GM23338 (cell line): ENCODE results near the gene CD276. TPM values are rescaled to one million over a fixed set of nuclear protein-coding genes. Genes with fewer than 3 reads are reported as not detected.

Experiments used
- ATAC-seq: fragments of 200-7000 bp; cut with Tn5 transposase; 3 replicates; pipeline ENCODE4 v1.9.1; 2020
- DNase-seq: peaks from one replicate; pipeline ENCODE4 v3.0.0-alpha.2; 2015; ENCODE audit warnings: low spot score
- H2AFZ ChIP-seq: fragments of 200-600 bp; sonication (generic); 2 replicates; pipeline ENCODE4 v1.8.0; 2016; ENCODE audit warnings: antibody characterized with exemption, mild to moderate bottlenecking, moderate library complexity
- H3F3A ChIP-seq: fragments of 200-600 bp; sonication (generic); replicated peaks from 2 replicates; pipeline ENCODE4 v1.8.0; 2017; ENCODE audit warnings: antibody characterized with exemption, mixed run types, low read depth
- H3K27ac ChIP-seq: fragments of 200-600 bp; sonication (generic); 2 replicates; pipeline ENCODE4 v1.6.1; 2016; ENCODE audit warnings: low read depth
- H3K27me3 ChIP-seq: fragments of 200-600 bp; sonication (generic); 2 replicates; pipeline ENCODE4 v1.8.0; 2016; ENCODE audit warnings: mild to moderate bottlenecking, mixed run types, moderate library complexity; ENCODE audit not compliant: insufficient read depth
- H3K36me3 ChIP-seq: fragments of 200-600 bp; sonication (generic); 2 replicates; pipeline ENCODE4 v1.8.0; 2016; ENCODE audit warnings: mild to moderate bottlenecking; ENCODE audit not compliant: insufficient read depth
- H3K4me1 ChIP-seq: fragments of 200-600 bp; sonication (generic); 2 replicates; pipeline ENCODE4 v1.8.0; 2016; ENCODE audit warnings: mild to moderate bottlenecking, moderate library complexity; ENCODE audit not compliant: insufficient read depth
- H3K4me2 ChIP-seq: fragments of 200-600 bp; sonication (generic); 2 replicates; pipeline ENCODE4 v1.7.1; 2017; ENCODE audit warnings: mixed run types
- H3K4me3 ChIP-seq: fragments of 200-600 bp; sonication (generic); 2 replicates; pipeline ENCODE4 v1.6.1; 2016; ENCODE audit warnings: mixed run types
- H3K79me2 ChIP-seq: fragments of 200-600 bp; sonication (generic); replicated peaks from 2 replicates; pipeline ENCODE4 v1.8.0; 2017; ENCODE audit warnings: mild to moderate bottlenecking; ENCODE audit not compliant: insufficient read depth
- H3K9me2 ChIP-seq: fragments of 200-600 bp; sonication (generic); 2 replicates; pipeline ENCODE4 v1.8.0; 2017; ENCODE audit not compliant: insufficient read depth
- H4K20me1 ChIP-seq: fragments of 200-600 bp; sonication (generic); replicated peaks from 2 replicates; pipeline ENCODE4 v1.8.0; 2017; ENCODE audit warnings: mild to moderate bottlenecking; ENCODE audit not compliant: insufficient read depth
- H3K27ac Mint-ChIP-seq: 2 replicates; pipeline ENCODE4 v1.8.0; 2020; ENCODE audit warnings: inconsistent platforms, mild to moderate bottlenecking, moderate library complexity, mixed read lengths
- H3K27me3 Mint-ChIP-seq: 3 replicates; pipeline ENCODE4 v1.8.0; 2022; ENCODE audit warnings: low read depth, mild to moderate bottlenecking, moderate library complexity, mixed read lengths, inconsistent platforms; ENCODE audit not compliant: insufficient read depth, poor library complexity
- H3K36me3 Mint-ChIP-seq: 3 replicates; pipeline ENCODE4 v1.8.0; 2021; ENCODE audit warnings: low read depth, mild to moderate bottlenecking, inconsistent platforms, moderate library complexity, mixed read lengths
- H3K4me1 Mint-ChIP-seq: 3 replicates; pipeline ENCODE4 v1.8.0; 2020; ENCODE audit warnings: mild to moderate bottlenecking, inconsistent platforms, mixed read lengths
- H3K4me3 Mint-ChIP-seq: 3 replicates; pipeline ENCODE4 v1.8.0; 2021; ENCODE audit warnings: moderate library complexity, mild to moderate bottlenecking, inconsistent platforms, mixed read lengths
- H3K9me3 Mint-ChIP-seq: 3 replicates; pipeline ENCODE4 v1.8.0; 2020; ENCODE audit warnings: moderate library complexity, mild to moderate bottlenecking, inconsistent platforms, mixed read lengths
- CREB1 ChIP-seq: fragments of 250-450 bp; sonication (Bioruptor Pico); IDR thresholded peaks from 2 replicates; pipeline ENCODE4 v1.5.0; 2020; ENCODE audit warnings: low read depth, mild to moderate bottlenecking, moderate library complexity
- EZH2 ChIP-seq: fragments of 200-600 bp; sonication (generic); IDR thresholded peaks from one replicate; pipeline ENCODE4 v1.8.0; 2017; ENCODE audit warnings: antibody characterized with exemption, mild to moderate bottlenecking, low read depth; ENCODE audit not compliant: unreplicated experiment
- EZH2phosphoT487 ChIP-seq: fragments of 200-600 bp; sonication (generic); IDR thresholded peaks from one replicate; pipeline ENCODE4 v1.8.1; 2018; ENCODE audit warnings: antibody characterized with exemption; ENCODE audit not compliant: unreplicated experiment
- JUNB ChIP-seq: IDR thresholded peaks from one replicate; pipeline ENCODE4 v1.6.1; 2016; ENCODE audit warnings: antibody characterized with exemption; ENCODE audit not compliant: unreplicated experiment
- NANOG ChIP-seq: IDR thresholded peaks from 2 replicates; pipeline ENCODE4 v1.6.1; 2016; ENCODE audit warnings: antibody characterized with exemption, borderline replicate concordance
- POLR2AphosphoS5 ChIP-seq: IDR thresholded peaks from 2 replicates; pipeline ENCODE4 v1.6.1; 2016; ENCODE audit warnings: antibody characterized with exemption, low read depth
- ZNF114 ChIP-seq: fragments of 250-450 bp; sonication (Bioruptor Pico); IDR thresholded peaks from 2 replicates; pipeline ENCODE4 v1.5.0; 2020; ENCODE audit warnings: mild to moderate bottlenecking, moderate library complexity
- polyA plus RNA-seq: library from polyadenylated mRNA; unstranded; fragments of >200 nt; fragmentation: Nextera tagmentation; extraction: Ambion mirVana; gene quantifications from 2 replicates; pipeline ENCODE4 v1.2.1, GENCODE V29; 2016
- total RNA-seq: library from RNA; depleted of rRNA; stranded (reverse); fragments of >200 nt; shearing (Covaris generic); gene quantifications from 2 replicates; pipeline ENCODE4 v1.2.3, GENCODE V29; 2014
- TF ChIP-seq, protein P1 (sequence below): fragments of 250-450 bp; sonication (Bioruptor Pico); IDR thresholded peaks from 2 replicates; pipeline ENCODE4 v1.5.0; 2020; ENCODE audit warnings: mild to moderate bottlenecking, moderate library complexity
- TF ChIP-seq, protein P2 (sequence below), 2 experiments: fragments of 200-600 bp in 1 of 2; sonication (generic) in 1 of 2; conservative IDR thresholded peaks; 2 replicates each; pipeline versions ENCODE4 v1.5.1 to v1.6.1; 2016 to 2017; ENCODE audit warnings: antibody characterized with exemption in 2 of 2, low read depth in 2 of 2, mild to moderate bottlenecking in 2 of 2, moderate library complexity in 1 of 2

The CD276 gene
- total and polyA plus RNA-seq, 2 experiments from 2014 or later: 60.9 to 158 TPM

DNA sequence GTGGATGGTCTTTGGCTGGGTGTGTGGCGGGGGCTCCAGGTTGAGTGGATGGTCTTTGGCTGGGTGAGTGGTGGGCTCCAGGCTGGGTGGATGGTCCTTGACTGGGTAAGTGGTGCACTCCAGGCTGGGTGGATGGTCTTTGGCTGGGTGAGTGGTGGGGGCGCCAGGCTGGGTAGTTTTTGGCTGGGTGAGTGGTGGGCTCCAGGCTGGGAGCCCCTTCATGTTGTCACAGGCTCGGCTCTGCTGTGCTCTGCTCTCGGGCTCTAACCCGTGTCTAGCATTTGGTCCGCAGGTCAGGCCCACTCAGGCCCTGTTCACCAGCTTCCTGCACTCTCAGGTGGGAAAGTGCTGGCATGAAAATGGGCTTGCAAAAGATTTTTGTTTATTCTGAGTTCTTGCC lies 25.1 kb downstream of the CD276 start (continued):
- TF ChIP-seq, protein P1, sequence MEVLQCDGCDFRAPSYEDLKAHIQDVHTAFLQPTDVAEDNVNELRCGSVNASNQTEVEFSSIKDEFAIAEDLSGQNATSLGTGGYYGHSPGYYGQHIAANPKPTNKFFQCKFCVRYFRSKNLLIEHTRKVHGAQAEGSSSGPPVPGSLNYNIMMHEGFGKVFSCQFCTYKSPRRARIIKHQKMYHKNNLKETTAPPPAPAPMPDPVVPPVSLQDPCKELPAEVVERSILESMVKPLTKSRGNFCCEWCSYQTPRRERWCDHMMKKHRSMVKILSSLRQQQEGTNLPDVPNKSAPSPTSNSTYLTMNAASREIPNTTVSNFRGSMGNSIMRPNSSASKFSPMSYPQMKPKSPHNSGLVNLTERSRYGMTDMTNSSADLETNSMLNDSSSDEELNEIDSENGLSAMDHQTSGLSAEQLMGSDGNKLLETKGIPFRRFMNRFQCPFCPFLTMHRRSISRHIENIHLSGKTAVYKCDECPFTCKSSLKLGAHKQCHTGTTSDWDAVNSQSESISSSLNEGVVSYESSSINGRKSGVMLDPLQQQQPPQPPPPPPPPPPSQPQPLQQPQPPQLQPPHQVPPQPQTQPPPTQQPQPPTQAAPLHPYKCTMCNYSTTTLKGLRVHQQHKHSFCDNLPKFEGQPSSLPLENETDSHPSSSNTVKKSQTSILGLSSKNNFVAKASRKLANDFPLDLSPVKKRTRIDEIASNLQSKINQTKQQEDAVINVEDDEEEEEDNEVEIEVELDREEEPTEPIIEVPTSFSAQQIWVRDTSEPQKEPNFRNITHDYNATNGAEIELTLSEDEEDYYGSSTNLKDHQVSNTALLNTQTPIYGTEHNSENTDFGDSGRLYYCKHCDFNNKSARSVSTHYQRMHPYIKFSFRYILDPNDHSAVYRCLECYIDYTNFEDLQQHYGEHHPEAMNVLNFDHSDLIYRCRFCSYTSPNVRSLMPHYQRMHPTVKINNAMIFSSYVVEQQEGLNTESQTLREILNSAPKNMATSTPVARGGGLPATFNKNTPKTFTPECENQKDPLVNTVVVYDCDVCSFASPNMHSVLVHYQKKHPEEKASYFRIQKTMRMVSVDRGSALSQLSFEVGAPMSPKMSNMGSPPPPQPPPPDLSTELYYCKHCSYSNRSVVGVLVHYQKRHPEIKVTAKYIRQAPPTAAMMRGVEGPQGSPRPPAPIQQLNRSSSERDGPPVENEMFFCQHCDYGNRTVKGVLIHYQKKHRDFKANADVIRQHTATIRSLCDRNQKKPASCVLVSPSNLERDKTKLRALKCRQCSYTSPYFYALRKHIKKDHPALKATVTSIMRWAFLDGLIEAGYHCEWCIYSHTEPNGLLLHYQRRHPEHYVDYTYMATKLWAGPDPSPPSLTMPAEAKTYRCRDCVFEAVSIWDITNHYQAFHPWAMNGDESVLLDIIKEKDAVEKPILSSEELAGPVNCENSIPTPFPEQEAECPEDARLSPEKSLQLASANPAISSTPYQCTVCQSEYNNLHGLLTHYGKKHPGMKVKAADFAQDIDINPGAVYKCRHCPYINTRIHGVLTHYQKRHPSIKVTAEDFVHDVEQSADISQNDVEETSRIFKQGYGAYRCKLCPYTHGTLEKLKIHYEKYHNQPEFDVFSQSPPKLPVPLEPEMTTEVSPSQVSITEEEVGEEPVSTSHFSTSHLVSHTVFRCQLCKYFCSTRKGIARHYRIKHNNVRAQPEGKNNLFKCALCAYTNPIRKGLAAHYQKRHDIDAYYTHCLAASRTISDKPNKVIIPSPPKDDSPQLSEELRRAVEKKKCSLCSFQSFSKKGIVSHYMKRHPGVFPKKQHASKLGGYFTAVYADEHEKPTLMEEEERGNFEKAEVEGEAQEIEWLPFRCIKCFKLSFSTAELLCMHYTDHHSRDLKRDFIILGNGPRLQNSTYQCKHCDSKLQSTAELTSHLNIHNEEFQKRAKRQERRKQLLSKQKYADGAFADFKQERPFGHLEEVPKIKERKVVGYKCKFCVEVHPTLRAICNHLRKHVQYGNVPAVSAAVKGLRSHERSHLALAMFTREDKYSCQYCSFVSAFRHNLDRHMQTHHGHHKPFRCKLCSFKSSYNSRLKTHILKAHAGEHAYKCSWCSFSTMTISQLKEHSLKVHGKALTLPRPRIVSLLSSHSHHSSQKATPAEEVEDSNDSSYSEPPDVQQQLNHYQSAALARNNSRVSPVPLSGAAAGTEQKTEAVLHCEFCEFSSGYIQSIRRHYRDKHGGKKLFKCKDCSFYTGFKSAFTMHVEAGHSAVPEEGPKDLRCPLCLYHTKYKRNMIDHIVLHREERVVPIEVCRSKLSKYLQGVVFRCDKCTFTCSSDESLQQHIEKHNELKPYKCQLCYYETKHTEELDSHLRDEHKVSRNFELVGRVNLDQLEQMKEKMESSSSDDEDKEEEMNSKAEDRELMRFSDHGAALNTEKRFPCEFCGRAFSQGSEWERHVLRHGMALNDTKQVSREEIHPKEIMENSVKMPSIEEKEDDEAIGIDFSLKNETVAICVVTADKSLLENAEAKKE (CRISPR knock-in tag): no peak
- TF ChIP-seq EZH2phosphoT487 (no peak), POLR2AphosphoS5 (no peak), NANOG (no peak), JUNB (no peak)

DNA sequence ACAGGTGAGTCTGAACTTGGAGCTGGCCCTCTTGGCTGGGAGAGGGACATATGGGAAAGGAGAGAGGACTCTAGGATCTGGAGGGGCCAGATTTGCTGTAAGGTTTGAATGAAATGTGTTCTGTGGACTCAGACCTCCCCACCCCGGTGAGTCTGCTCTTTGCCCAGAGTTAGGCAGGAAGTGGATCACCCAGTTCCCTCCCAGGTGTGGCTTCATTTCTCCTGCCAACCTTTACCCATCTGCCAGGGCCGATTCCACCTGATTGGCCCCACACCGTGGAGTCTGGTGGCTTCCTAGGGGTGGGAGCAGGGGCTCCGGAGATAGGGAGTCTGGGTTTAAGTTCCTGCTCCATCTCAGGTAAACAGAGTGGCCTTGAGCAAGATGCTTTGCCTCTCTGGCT lies 25.5 kb downstream of the CD276 start:
- Mint-ChIP-seq H3K36me3 (peaks cover 75% of the 10 kb centered on the region), H3K4me3 (no peak overlapping the region), H3K9me3 (no peaks in the 10 kb centered on the region), H3K27me3 (peaks cover 14% of the 10 kb centered on the region), H3K4me1 (no peaks in the 10 kb centered on the region; the same call in 2 of the 3 replicates), H3K27ac (no peak overlapping the region)
- Histone ChIP-seq H3K4me2 (no peak overlapping the region), H3F3A (no peaks in the 10 kb centered on the region), H3K4me3 (no peak overlapping the region), H3K27ac (no peak overlapping the region), H4K20me1 (peaks cover 2% of the 10 kb centered on the region), H3K27me3 (no peaks in the 10 kb centered on the region), H3K4me1 (no peaks in the 10 kb centered on the region), H3K36me3 (no peaks in the 10 kb centered on the region; the same call in 1 of the 2 replicates), H3K79me2 (peaks cover 3% of the 10 kb centered on the region), H3K9me2 (no peaks in the 10 kb centered on the region), H2AFZ (no peak overlapping the region)
- ATAC-seq (no peak), DNase-seq (no peak)
- TF ChIP-seq EZH2 (no peak), JUNB (no peak), CREB1 (no peak), ZNF114 (no peak)
- TF ChIP-seq, protein P2, sequence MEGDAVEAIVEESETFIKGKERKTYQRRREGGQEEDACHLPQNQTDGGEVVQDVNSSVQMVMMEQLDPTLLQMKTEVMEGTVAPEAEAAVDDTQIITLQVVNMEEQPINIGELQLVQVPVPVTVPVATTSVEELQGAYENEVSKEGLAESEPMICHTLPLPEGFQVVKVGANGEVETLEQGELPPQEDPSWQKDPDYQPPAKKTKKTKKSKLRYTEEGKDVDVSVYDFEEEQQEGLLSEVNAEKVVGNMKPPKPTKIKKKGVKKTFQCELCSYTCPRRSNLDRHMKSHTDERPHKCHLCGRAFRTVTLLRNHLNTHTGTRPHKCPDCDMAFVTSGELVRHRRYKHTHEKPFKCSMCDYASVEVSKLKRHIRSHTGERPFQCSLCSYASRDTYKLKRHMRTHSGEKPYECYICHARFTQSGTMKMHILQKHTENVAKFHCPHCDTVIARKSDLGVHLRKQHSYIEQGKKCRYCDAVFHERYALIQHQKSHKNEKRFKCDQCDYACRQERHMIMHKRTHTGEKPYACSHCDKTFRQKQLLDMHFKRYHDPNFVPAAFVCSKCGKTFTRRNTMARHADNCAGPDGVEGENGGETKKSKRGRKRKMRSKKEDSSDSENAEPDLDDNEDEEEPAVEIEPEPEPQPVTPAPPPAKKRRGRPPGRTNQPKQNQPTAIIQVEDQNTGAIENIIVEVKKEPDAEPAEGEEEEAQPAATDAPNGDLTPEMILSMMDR (conservative IDR thresholded peaks at IDR 0.05; ENCODE audit: low read depth in 2 of 2): no peak
- TF ChIP-seq, protein P1 (CRISPR knock-in tag): no peak
